Stimulated activated CD4-positive, alpha-beta T cell treated with anti-CD3 and anti-CD28 coated beads, Interleukin-15, amount 100 ng/mL, for 1 hour (primary cell): ENCODE results near the gene BRD3OS.

Source experiments
- DNase-seq, 2 donors: peaks; one replicate each; pipeline ENCODE4 v3.0.0-alpha.2; 2020; ENCODE audit warnings: low read depth in 1 of 2, low spot score in 1 of 2

The BRD3OS gene

GRCh38 chr9:134032456-134033222 lies 7.4 kb downstream of the BRD3OS start:
- DNase-seq: no peak

- no peak for DNase-seq
Observed at GRCh38 chr9:134033516-134034214, 8.4 kb downstream of the BRD3OS start.

DNA sequence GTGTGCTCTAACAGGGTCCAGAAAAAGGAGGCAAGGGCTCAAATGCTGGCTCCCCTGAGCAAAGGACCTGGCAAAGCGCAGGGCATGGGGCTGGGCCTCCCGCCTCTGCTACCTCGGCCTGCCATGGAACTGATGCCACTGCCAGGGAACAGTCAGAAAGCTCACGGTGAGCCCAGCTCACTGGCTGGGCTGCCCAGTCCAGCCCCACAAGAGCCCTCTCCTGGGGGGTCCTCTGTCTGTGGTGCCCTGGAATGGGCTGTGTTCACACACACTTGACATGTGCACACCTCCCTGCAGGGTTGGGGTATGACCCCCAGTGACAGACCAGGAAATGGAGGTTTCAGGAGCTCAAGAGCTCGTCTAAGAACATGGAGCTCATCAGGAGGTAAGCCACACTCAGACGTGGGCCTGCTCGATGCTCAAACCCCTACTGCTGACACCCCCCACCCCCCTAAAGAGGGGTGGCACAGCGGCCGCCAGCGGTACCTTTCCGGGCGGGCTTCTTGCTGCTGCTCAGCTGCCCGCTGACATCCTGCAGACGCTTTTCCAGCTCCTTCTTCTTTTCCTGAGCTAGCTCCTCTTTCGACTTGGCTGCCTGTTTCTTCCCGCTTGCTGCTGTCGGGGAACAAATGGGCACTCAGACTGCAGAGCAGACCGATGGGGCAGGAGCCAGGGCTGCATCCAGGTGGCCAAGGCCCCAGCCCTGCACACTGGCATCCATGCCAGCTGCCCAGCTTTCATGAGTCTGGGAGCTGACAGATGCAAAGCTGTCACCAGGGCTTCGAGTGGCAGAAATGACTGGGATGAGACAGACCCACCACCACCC lies 9.1 kb downstream of the BRD3OS start:
- DNase-seq: no peak

DNA sequence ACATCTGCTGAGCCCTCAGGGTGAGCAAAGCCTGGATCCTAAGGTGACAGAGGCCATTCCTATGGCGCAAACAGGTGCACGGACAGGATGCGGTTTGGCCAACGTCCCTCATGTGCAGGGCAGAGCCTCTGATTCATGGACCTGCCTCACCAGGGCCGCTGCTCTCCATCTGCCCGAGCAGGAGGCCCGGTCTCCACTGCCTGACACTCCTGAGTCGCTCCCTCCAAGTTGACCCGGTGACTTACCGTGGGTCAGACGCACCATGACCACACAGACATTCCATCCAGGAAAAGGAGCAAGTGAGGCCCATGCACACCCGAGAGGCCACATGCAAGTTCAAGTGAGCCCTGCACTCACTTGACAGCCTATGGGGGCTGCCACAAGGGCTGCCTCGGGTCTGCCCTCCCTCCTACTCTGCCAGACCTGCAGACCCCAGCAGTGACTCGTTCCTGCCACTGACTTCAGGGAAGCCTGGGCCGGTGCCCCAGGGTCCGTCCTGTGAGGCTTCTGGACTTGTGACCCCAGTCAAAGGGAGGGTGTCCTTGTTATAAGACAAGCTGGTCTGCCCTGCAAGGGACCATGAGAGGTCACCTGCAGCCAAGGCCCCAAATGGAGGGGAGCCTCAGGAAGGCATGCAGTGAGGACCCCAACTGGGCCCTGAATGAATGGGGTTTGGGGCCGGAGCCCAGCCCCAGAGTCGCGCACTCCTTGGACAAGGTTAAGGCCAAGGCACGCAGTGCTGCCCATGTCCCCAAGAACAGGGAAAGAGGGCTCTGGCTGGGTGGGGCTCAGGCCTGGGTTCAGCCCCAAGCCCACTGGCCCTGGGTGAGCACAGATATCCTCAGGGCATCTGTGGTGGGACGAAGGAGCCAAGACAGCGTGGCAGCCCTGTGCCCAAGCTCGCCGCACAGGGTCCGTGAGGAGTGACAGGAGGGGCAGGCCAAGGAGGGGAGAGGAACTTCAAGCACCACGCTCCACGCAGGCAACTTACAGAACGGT lies 10.1 kb downstream of the BRD3OS start:
- no peak for DNase-seq

- no peak for DNase-seq
Observed at GRCh38 chr9:134036130-134036529, 10.8 kb downstream of the BRD3OS start.

GRCh38 chr9:134037641-134038040 lies 12.4 kb downstream of the BRD3OS start:
- DNase-seq: no peak

GRCh38 chr9:134039386-134040175 lies 14.3 kb downstream of the BRD3OS start:
- no peak for DNase-seq

GRCh38 chr9:134040176-134040565 lies 14.9 kb downstream of the BRD3OS start:
- no peak for DNase-seq

- no peak for DNase-seq
Observed at GRCh38 chr9:134040781-134041648, 15.7 kb downstream of the BRD3OS start.

- no peak for DNase-seq
Observed at GRCh38 chr9:134041649-134041962, 16.3 kb downstream of the BRD3OS start.

- no peak for DNase-seq
Observed at GRCh38 chr9:134043531-134043988, 18.3 kb downstream of the BRD3OS start.

- DNase-seq: no peak
Observed at GRCh38 chr9:134044944-134045343, 19.7 kb downstream of the BRD3OS start.

- DNase-seq: no peak
Observed at GRCh38 chr9:134045841-134046544, 20.7 kb downstream of the BRD3OS start.

DNA sequence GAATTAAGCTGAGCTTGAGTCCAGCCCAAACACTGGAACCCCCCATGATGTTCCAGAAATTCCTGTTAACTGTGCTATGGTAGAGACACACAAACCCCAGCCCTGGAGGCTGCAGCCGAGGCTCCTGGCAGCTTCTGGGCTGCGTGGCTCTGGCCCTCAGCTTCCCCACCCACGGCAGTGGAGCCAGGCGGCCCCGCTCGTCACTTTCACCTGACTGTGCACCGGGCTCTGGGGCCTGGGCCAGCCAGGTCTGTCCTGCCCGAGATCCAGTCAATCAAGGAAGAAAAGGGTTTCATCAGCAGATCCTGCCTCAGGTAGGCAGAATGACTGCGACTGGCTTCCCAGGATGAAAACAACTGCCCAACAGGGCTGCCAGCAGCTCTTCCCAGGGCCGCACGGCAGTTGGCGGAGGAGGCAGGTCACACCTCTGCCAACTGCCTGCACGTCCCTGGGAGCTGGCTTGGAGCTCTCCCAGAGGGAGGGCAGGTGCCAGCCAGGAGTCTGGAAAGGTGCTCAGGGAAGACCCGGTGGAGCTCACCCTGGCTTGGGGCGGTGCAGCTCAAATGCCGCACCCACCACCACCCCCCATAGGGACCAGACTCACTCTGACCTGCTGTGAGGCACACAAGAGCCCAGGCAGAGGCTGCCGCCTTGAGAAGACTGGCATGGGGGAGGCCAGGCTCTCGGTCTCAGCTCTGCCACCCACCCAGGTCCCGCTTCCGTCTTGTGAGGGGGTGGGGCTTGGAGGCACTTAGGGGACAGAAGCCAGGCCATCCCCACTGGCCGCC lies 21.8 kb downstream of the BRD3OS start:
- no peak for DNase-seq

DNA sequence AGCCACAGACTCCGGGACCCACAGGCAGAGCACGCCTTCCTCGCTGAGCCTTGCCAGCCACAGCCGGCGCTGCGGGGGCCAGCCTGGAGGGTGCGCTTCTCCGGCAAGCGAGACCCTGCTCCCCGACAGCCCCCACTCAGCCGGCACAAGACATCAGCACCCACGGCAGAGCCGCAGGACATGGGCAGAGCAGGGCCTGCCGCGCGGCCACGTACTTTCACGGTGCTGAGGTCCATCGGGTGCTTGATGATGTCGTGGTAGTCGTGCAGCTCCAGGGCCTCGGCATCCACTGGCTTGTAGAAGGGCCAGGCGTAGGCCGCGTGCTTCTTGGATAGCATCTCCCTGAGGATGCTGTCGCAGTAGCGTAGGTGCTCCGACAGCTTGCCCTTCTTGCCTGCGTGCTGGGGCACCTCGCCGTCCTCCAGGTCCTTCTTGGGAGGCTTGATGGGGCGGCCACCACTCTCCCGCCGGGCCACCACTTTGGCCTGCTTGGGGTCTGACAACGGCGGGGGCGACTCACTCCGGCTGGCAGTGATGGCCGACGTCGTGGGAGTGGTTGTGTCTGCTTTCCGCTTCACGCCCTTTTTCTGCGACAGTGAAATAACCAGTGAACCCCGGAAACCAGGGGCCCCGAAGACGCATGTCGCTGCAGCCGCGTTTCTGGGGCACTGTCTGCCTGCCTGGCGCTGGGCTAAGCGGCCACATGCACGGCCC lies 22.7 kb downstream of the BRD3OS start:
- DNase-seq: no peak

DNA sequence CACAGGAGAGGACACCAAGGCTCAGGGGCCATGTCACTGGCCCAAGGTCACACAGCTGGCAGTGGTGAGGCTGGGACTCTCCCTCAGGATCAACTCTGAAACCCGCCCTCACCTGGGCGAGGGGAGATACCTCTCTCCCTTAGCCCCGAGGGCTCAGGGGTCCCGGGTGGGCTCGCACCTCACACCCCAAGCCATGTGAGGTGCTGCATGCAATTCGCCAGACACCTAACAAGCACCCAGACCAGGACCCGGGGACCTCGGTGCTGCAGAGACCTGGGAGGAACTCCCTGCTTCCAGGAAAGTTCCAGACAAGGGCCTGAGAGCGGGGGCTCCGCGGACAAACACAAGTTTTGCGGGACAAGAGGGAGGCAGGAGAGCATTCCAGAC lies 23.3 kb downstream of the BRD3OS start:
- DNase-seq: no peak

GRCh38 chr9:134049236-134049635 lies 24.0 kb downstream of the BRD3OS start:
- DNase-seq: no peak
